ENCODE measurements around the gene TUBGCP6. TPM values are rescaled to one million over a fixed set of nuclear protein-coding genes. Genes with fewer than 3 reads are reported as not detected.

TUBGCP6 gene, protein sequence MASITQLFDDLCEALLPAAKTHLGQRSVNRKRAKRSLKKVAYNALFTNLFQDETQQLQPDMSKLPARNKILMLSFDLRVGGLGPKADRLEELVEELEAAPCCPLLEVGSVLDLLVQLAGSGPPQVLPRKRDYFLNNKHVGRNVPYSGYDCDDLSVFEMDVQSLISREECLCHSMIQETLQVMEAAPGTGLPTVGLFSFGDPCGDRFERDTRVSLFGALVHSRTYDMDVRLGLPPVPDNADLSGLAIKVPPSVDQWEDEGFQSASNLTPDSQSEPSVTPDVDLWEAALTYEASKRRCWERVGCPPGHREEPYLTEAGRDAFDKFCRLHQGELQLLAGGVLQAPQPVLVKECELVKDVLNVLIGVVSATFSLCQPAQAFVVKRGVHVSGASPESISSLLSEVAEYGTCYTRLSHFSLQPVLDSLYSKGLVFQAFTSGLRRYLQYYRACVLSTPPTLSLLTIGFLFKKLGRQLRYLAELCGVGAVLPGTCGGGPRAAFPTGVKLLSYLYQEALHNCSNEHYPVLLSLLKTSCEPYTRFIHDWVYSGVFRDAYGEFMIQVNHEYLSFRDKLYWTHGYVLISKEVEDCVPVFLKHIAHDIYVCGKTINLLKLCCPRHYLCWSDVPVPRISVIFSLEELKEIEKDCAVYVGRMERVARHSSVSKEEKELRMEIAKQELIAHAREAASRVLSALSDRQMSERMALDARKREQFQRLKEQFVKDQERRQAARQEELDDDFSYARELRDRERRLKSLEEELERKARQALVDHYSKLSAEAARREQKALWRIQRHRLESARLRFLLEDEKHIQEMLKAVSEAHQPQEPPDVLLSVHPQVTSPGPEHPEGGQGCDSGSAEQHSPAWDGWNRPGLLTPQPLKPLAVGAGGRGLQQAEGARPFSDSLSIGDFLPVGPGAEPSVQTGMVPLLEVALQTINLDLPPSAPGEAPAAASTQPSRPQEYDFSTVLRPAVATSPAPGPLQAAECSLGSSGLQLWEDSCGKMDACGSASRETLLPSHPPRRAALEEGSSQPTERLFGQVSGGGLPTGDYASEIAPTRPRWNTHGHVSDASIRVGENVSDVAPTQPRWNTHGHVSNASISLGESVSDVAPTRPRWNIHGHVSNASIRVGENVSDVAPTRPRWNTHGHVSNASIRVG (N-terminal part only)
- 10 to 100 TPM; 41.4 to 43.8 TPM for total RNA-seq

DNA sequence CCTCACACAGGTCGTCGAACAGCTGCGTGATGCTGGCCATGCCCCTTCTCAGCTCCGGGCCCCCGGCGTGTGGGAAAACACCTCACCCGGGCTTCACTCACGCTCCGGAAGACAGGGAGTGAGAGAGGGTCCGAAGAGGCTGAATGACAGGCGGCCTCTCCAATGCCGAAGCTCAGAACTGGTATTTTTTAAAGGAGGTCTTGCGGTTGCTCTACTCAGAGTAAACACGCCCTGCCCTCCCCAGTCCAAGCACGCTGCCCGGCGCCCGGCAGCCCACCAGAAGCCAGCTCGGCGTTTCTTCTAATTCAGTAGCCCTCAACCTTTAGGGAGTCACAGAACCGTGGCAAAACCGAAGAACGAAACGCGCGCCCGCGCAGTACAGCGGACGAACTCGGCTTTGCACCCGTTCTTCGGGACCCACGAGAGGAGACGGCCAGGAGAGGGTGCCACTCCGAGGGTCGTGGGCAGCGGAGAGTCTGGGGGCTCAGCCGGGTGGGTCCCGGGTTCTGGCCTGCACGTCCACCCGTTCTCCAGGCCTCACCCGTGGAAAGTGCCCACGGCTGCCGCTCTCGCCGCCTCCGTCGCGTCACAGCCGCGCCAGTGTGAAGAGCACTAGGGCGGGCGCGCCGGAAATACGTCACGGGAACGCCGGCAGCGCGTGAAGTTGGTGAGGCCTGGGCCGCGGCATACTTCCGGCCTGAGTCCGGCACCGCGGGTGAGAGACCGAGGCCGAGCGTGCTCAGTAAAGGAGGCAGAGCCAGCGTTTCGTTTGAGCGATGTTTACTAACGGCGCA lies at the start of gene TUBGCP6:
TUBGCP6 (minus strand) TSS at position 604 of the 794 bp plus-strand sequence; CDS start at position 40, 564 bp downstream.
- peak within 1 kb of the TSS; percentile 91 for H3K4me3 Mint-ChIP-seq
- CTCF ChIA-PET = interaction anchor here (0.6 to 2.8 kb wide), 15 partner anchors 8 to 376 kb away, joined by 3 to 9 read pairs (median 3); partner anchors contain the start of genes LMF2, MAPK12, NCAPH2 and SCO2
- peaks cover 13% of the 10 kb centered on the region for H3K36me3 Mint-ChIP-seq
- H3K4me1 Mint-ChIP-seq (ENCODE audit: low read depth) = peaks cover 41% of the 10 kb centered on the region
- DNase-seq = peak; percentile 95
- H3K9me3 Mint-ChIP-seq = no peaks in the 10 kb centered on the region
- intact Hi-C loops (cut with micrococcal nuclease) = loop anchor here (2.0 to 5.0 kb wide), 4 partner anchors 52 to 376 kb away; partner anchors contain the start of genes NCAPH2 and PPP6R2
- peak within 1 kb of the TSS; percentile 90 for H3K27ac Mint-ChIP-seq
- no peaks in the 10 kb centered on the region for H3K27me3 Mint-ChIP-seq
- POLR2A ChIA-PET = interaction anchor here (0.6 to 1.3 kb wide), 7 partner anchors 19 to 290 kb away, joined by 3 to 5 read pairs (median 3); partner anchors contain the start of genes LMF2, NCAPH2 and SCO2

DNA sequence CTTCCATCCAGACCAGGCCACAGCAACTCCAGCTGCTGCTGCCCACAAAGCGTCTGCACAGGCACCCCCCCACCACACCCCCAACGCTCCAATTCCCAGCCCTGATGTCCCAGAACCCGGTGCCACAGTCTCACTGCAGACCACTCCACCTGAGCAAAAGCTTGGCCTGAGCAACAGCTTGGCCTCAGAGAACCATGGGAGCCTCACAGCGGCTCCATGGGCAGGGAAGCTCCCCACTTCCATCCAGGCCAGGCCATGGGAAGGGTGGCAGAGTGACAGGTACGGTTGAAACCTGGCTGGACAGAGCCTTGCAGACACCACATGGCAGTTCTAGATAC lies 49.5 kb upstream of the TUBGCP6 start:
- CTCF ChIA-PET = interaction anchor here (0.9 to 1.0 kb wide), 2 partner anchors 17 to 55 kb away, joined by 3 to 5 read pairs; no protein-coding TSS in a partner anchor
- intact Hi-C loops (cut with micrococcal nuclease) = no loop called here

DNA sequence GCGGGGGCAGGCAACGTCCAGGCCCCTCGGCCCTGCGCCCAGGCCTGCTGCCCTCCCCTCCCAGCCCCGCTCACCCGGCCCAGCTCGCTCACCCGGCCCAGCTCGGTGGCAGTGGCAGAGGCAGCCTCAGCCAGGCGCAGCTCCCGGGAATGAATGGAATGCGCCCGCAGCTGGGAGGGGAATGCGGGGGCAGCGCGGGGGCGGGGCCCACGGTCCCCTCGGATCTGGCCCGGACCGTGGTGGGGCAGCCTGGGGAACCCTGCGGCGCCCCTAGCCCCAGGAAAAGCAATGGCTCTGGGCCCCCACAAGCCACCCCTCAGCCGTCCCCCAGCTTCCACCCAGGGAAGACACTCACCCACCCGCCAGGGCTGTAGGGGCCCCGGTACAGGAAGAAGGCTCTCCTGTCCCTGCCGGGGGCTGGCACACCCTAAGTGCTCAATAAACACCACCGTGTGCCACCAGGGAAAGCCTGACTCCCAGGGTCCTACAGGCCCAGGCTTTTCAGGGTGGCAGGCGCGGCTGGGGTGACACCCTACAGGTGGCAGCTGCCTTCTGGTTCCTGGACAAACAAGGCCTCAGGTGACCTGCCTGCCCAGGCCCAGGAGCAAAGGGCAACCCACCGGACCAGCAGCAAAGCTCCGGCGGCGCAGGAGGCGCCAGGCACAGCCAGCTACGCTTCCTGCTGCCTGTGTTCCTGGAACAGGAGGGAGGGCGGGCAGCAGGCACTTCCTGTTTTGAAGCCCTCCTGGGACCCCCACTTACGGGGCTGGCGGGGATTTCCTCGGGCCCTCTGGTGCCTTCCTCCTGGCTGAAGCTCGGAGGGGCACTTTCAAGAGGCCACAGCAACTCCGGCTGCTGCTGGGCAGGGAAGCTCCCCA lies 48.9 kb upstream of the TUBGCP6 start:
- ChIA-PET CTCF (interaction anchor here (0.9 to 1.0 kb wide), 2 partner anchors 17 to 55 kb away, joined by 3 to 5 read pairs; no protein-coding TSS in a partner anchor), POLR2A (no interaction called here)
- intact Hi-C loops (cut with micrococcal nuclease) = no loop called here
- peaks cover 19% of the 10 kb centered on the region for H3K27me3 Mint-ChIP-seq
- H3K27ac Mint-ChIP-seq = no peak overlapping the region
- no peaks in the 10 kb centered on the region for H3K9me3 Mint-ChIP-seq
- peaks cover 3% of the 10 kb centered on the region for H3K4me1 Mint-ChIP-seq (ENCODE audit: low read depth)
- H3K36me3 Mint-ChIP-seq = no peaks in the 10 kb centered on the region
- no peak for DNase-seq
- H3K4me3 Mint-ChIP-seq = no peak overlapping the region

More for the DNA sequence above, 49.5 kb upstream of the TUBGCP6 start:
- Mint-ChIP-seq H3K27ac (no peak overlapping the region), H3K4me1 (ENCODE audit: low read depth) (peaks cover 3% of the 10 kb centered on the region), H3K4me3 (no peak overlapping the region), H3K27me3 (peaks cover 19% of the 10 kb centered on the region), H3K36me3 (no peaks in the 10 kb centered on the region), H3K9me3 (no peaks in the 10 kb centered on the region)
- POLR2A ChIA-PET = no interaction called here
- no peak for DNase-seq

DNA sequence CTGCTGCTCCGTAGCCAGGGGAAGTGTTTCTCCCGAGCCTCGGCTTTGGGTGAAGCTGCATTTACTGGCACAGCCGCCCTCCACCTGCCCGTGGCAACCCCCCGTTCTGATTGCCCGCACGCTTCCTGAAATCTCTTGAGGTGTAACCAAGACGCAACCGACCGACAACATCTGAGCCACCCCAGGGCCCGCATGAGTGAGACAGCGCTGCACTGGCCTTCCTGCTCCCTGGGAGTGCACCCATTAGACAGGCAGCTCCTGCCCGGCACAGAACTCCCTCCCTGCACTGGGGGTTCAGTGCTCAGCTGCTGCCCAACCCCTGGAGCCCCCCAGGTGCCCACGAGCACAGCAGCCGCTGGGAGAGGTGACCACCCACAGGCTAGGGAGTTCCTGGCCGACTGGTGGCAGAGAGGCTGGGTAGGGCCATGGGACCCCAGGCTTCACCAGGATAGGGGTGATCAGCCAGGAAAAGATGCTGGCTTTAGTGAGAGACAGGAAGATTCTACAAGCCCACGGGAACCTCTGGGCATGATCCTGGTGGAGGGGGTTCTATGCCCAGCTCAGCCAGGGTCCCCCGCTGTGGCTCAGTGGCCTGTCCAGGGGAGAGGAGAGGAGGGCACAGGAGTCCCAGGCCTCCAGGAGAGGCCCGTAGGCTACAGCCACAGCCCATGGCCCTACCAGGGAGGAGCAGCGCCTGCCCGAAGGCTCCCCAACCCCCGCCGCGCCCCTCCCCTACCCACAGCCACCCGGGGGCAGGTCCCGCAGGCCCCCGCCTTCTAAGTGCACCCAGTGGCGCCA lies 48.0 kb upstream of the TUBGCP6 start:
- Mint-ChIP-seq H3K27ac (no peak overlapping the region), H3K36me3 (no peaks in the 10 kb centered on the region), H3K4me1 (ENCODE audit: low read depth) (peaks cover 3% of the 10 kb centered on the region), H3K4me3 (no peak overlapping the region), H3K9me3 (no peaks in the 10 kb centered on the region), H3K27me3 (peaks cover 19% of the 10 kb centered on the region)
- intact Hi-C loops (cut with micrococcal nuclease) = no loop called here
- DNase-seq = no peak
- ChIA-PET CTCF (no interaction called here), POLR2A (interaction anchor here (0.6 kb wide), 1 partner anchor 15 kb away, joined by 3 read pairs; the partner anchor contains the start of gene PLXNB2)

DNA sequence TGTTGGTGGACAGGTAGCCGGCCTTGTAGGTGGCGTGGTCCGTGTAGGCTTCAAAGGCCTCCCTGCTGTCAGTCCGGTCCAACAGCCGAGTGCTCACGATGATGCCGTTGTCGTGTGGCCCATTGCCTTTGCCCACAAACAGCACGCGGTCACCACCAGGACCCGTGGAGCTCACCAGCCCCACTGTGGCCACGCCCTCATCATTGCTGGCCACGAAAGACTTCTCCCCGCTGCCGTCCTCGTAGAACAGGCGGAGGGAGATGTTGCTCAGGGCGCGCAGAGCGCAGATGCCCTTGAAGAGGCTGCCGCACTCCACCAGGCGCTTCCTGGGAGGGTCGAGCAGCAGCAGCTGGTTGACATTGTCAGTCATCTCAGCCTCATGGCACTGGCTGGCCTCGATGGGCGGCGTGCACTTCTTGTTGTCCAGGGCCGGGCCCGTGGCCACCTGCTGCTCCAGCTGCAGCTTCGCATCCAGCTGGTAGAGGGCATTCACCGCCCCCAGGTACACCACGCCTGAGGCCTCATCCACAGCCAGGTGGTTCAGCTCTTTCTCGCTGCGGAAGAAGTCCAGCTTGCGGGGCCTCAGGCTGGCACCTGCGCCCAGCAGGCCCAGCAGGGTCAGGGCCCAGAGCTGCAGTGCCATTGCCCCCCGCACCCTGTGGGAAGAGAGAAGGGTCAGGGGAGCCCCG lies 45.3 kb upstream of the TUBGCP6 start:
- H3K36me3 Mint-ChIP-seq = no peaks in the 10 kb centered on the region
- CTCF ChIA-PET = no interaction called here
- H3K27ac Mint-ChIP-seq = no peak overlapping the region
- no peak for DNase-seq
- intact Hi-C loops (cut with micrococcal nuclease) = no loop called here
- no peak overlapping the region for H3K4me3 Mint-ChIP-seq
- H3K4me1 Mint-ChIP-seq (ENCODE audit: low read depth) = peaks cover 3% of the 10 kb centered on the region
- POLR2A ChIA-PET = no interaction called here
- H3K9me3 Mint-ChIP-seq = no peaks in the 10 kb centered on the region
- peaks cover 21% of the 10 kb centered on the region for H3K27me3 Mint-ChIP-seq

DNA sequence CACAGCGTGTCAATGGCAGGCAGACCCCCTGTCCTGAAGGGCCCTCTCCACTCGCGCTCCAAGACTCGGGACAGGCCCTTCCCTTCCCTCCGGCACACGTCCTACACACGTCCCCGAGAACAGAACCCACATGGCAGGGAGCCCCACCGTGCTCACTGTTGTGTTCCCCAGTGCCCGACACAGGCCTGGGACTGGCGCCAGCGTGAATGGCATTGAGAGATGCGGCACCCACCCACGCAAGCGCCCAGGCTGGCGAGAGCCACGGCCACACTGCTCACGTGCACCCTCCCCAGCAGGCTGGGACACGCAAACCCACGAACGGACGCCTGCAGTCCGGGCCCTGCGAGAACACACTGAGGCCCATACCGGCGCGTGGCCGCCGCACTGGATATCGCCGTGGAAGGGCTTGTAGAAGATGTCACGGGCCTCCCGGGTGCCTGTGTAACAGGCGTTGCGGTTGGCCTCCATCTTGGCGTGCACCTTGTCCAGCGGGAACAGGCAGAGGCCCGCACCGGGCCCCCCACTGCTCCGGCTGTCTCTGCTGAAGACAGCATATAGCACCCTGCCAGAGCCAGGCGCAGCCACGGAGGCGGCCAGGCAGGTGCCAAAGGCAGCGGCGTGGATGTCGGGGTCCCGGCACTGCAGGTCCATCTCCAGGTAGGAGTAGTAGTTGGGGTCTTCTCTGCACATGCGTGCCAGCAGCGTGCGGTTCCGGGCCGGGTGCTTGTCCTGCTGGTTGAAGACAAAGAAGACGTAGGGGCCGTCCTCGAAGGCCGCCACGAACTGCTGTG lies 44.5 kb upstream of the TUBGCP6 start:
- CTCF ChIA-PET = no interaction called here
- no peaks in the 10 kb centered on the region for H3K36me3 Mint-ChIP-seq
- peaks cover 21% of the 10 kb centered on the region for H3K27me3 Mint-ChIP-seq
- no peaks in the 10 kb centered on the region for H3K9me3 Mint-ChIP-seq
- H3K27ac Mint-ChIP-seq = no peak overlapping the region
- no peak overlapping the region for H3K4me3 Mint-ChIP-seq
- DNase-seq = no peak
- POLR2A ChIA-PET = no interaction called here
- H3K4me1 Mint-ChIP-seq (ENCODE audit: low read depth) = peaks cover 3% of the 10 kb centered on the region
- intact Hi-C loops (cut with micrococcal nuclease) = no loop called here

DNA sequence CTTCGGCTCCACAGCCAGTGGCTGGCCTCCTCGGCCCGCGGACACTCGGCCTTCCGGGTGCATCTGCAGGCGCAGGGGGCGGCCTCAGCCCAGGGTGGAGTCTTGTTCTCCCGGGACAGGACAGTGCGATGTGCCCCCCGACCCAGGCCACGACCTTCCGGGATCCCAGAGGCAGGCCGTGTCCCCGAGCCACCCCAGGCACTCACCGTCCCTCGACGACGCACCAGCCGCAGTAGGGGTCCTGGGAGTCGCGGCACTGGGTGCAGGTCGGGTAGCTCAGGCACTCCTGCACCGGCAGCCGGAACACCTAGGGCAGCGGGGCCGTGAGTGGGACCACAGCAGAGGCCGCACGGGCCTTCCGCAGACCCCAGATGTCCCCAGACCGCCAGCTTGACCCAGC lies 42.9 kb upstream of the TUBGCP6 start:
- H3K27me3 Mint-ChIP-seq = peaks cover 18% of the 10 kb centered on the region
- intact Hi-C loops (cut with micrococcal nuclease) = no loop called here
- no peak for DNase-seq
- peaks cover 3% of the 10 kb centered on the region for H3K4me1 Mint-ChIP-seq (ENCODE audit: low read depth)
- no peak overlapping the region for H3K4me3 Mint-ChIP-seq
- ChIA-PET CTCF (interaction anchor here (1.7 kb wide), 1 partner anchor 12 kb away, joined by 4 read pairs; no protein-coding TSS in a partner anchor), POLR2A (no interaction called here)
- no peak overlapping the region for H3K27ac Mint-ChIP-seq
- H3K36me3 Mint-ChIP-seq = no peaks in the 10 kb centered on the region
- no peaks in the 10 kb centered on the region for H3K9me3 Mint-ChIP-seq

DNA sequence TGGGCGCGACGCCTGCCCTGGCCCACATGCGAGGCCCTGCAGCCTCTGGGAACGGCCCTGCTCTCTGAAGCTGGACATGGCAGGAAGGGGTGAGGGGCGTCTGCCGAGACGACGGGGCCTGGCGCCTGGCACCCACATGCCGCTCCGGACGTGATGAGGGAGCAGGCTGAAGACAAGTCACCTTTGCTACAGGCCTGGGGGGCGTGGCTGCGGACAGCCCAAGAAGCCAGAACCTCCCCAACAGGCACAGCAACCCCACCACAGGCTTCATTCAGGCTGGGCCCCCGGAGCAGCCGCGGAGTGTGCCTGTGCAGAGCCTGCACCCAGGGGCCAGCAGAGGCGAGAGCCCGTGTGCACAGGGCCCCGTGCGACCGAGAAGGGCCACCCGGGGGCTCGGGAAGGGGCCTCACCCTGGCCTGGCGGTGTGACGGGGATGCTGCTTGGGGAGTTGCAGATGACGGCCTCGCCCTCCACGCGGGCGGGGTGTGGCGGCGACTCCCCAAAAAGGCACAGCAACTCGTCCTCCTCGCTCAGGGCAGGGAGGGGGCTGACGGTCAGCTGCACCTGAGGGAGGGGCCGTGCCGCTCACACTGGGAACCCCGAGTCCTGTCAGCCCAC lies 42.0 kb upstream of the TUBGCP6 start:
- intact Hi-C loops (cut with micrococcal nuclease) = no loop called here
- Mint-ChIP-seq H3K27me3 (peaks cover 13% of the 10 kb centered on the region), H3K4me3 (no peak overlapping the region), H3K36me3 (no peaks in the 10 kb centered on the region), H3K9me3 (no peaks in the 10 kb centered on the region), H3K27ac (no peak overlapping the region), H3K4me1 (ENCODE audit: low read depth) (no peaks in the 10 kb centered on the region)
- ChIA-PET POLR2A (no interaction called here), CTCF (interaction anchor here (1.7 kb wide), 1 partner anchor 11 kb away, joined by 4 read pairs; no protein-coding TSS in a partner anchor)
- no peak for DNase-seq

DNA sequence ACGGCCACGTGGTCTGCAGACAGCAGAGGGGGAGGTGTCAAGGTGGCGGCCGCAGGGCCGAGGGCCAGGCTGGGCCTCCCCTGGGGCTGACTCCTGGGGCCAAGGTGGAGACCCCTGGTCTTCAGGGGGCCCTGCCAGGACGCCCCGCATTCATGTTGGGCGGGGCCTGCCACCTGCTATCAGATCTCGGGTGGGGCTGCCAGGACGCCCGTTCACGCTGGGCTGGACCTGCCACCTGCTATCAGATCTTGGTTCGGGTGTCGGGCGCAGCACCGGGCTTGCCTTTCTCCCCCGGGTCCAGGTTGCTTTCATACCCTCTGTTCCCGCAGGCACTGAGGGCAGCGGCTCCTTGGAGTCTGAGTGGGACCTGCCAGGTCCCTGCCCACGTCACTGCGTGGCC lies 41.5 kb upstream of the TUBGCP6 start:
- Mint-ChIP-seq H3K36me3 (no peaks in the 10 kb centered on the region), H3K4me1 (ENCODE audit: low read depth) (no peaks in the 10 kb centered on the region), H3K27ac (no peak overlapping the region), H3K9me3 (no peaks in the 10 kb centered on the region), H3K4me3 (no peak overlapping the region), H3K27me3 (peaks cover 9% of the 10 kb centered on the region)
- no peak for DNase-seq
- CTCF ChIA-PET = no interaction called here
- POLR2A ChIA-PET = no interaction called here
- intact Hi-C loops (cut with micrococcal nuclease) = no loop called here

Data from activated CD4-positive, alpha-beta memory T cell treated with anti-CD3 and anti-CD28 coated beads for 36 hours (primary cell).